HG03469 (cell line): ENCODE results near the gene SELENOO.

Source experiments
- ATAC-seq: cut with Tn5 transposase; IDR thresholded peaks from one replicate; pipeline ENCODE4 v1.9.1; 2021; ENCODE audit warnings: mild to moderate bottlenecking, moderate library complexity, moderate number of reproducible peaks; ENCODE audit not compliant: unreplicated experiment

The SELENOO gene

DNA sequence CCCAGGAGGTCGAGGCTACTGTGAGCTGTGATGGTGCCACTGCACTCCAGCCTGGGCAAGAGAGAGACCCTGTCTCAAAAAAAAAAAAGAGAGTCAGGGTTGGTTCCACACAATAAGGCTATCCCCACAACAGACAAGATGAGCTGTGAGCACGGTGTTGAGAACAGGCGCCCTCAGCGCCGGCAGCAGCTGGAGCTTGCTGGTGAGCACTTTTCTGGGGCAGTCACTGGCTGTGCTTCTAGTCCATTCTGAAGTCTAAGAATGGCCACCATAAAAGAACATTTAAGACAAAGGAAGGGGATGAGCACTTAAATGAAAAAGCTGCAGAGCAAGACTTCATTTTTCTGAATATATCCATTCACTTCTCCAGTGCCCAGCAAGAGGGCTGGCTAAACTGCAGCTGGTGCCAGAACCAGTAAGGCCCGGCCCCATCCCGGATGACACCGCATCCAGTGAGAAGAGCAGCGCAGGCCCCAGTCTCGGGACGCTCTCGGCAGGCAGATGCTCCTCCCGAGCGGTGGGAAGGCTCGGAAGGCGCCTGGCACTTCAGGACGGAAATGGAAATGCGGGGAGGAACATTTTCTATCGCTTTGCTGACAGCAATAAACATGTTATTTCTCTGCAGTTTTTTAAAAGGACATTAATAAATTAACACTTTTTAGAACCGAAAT, 31.8 kb downstream of the SELENOO start:
- no peak for ATAC-seq

DNA sequence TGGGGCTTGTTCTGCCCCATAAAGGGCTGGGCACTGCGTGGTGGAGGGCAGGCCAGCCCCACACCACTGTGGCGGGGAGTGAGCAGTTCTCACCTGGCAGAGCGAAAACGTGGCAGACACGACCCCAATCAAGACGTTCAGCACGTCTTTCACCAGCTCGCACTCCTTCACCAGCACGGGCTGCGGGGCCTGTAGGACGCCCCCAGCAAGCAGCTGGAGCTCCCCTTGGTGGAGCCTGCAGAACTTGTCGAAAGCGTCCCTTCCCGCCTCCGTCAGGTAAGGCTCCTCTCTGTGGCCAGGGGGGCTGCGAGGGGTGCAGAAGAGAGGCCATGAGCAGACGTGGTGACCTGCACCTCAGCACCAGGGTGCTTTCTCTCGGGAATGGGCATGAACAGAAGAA, 32.4 kb downstream of the SELENOO start:
- no peak for ATAC-seq

DNA sequence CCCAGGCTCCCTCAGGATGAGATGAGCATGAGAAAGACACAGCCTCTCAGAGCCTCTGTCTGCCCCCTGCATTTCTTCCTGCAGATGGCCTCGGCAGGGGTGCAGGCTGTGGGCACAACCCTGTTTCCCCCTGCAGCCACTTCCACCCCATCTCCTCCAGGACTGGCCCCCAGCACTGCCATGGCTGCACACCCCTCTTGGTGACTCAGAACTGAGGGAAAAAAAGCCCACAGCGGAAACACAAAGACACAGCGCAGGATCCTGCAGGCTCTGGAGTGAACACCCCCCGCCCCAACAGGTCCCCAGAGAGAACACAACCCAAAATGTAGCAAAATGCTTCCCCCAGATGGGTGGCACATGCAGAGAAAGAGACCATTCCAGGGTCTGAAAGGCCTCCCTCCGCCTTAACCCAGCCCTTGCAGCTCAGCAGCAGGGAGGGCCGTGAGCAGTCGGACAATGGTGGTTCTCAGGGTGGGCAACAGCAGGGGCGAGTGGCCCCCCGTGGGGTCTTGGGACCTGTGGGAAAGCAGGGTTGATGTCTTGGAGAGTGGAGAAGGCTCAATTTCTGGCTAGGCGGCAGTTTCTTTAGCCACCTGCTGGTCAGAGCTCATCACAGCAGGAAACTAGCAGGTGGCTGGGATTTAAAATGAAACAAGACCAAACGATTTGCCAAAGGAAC, 36.1 kb downstream of the SELENOO start:
- no peak for ATAC-seq

DNA sequence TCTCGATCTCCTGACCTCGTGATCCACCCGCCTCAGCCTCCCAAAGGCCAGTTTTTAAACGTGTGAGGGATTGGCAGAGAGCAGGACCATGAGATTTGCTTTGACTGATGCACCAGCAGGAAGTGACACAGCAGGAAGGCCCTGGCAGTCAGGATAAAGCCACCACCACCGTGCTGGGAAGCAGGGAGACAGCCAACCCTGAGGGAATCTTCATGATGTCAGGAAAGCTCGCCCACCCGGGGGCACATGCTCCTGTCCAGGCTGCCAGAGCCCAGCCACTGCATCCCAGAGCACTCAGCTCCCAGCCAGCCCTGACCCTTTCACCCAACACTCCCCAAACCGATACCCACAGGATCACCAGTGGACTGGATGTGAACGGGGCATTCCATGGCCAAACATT, 37.9 kb downstream of the SELENOO start:
- no peak for ATAC-seq

DNA sequence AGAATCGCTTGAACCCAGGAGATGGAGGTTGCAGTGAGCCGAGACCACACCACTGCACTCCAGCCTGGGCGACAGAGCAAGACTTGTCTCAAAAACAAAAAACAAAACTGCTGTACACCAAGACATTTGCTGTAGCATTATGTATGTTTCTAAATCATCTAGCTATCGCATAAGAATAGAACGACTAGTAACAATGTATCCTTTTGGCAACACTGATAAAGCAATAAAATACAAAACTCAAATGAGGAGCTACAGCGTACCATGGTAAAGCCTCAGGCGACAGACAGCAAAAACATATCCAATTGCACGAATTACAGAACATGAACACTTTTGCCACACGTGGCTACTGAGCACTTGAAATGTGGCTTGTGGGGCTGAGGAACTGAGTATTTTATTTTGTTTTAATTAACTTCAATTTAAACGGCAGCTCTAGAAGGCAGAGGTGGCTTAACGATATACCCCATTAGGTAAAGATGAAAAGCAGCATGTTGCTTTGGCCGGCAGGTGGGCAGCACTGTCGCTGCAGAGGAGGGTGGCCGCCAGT, 41.7 kb downstream of the SELENOO start:
- ATAC-seq = no peak

DNA sequence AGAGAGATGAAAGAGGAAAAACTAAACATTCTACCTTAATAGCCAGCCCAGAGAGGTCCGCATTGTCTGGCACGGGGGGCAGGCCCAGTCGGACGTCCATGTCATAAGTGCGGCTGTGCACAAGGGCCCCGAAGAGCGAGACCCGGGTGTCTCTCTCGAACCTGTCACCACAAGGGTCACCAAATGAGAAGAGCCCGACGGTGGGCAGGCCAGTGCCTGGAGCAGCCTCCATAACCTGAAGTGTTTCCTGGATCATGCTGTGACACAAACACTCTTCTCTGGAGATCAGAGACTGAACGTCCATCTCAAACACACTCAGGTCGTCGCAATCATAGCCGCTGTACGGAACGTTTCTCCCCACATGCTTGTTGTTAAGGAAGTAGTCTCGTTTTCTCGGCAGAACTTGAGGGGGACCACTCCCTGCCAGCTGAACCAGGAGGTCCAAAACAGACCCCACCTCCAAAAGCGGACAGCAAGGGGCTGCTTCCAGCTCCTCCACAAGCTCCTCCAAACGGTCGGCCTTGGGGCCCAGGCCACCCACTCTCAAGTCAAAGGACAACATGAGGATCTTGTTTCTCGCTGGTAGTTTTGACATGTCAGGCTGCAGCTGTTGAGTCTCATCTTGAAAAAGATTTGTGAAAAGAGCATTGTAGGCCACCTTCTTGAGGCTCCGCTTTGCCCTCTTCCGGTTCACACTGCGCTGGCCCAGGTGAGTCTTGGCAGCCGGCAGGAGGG, 43.0 kb downstream of the SELENOO start:
- ATAC-seq = no peak

DNA sequence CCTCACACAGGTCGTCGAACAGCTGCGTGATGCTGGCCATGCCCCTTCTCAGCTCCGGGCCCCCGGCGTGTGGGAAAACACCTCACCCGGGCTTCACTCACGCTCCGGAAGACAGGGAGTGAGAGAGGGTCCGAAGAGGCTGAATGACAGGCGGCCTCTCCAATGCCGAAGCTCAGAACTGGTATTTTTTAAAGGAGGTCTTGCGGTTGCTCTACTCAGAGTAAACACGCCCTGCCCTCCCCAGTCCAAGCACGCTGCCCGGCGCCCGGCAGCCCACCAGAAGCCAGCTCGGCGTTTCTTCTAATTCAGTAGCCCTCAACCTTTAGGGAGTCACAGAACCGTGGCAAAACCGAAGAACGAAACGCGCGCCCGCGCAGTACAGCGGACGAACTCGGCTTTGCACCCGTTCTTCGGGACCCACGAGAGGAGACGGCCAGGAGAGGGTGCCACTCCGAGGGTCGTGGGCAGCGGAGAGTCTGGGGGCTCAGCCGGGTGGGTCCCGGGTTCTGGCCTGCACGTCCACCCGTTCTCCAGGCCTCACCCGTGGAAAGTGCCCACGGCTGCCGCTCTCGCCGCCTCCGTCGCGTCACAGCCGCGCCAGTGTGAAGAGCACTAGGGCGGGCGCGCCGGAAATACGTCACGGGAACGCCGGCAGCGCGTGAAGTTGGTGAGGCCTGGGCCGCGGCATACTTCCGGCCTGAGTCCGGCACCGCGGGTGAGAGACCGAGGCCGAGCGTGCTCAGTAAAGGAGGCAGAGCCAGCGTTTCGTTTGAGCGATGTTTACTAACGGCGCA, 43.8 kb downstream of the SELENOO start, which contains the start of gene TUBGCP6:
Gene TUBGCP6, minus strand, starts transcription at position 604 of the 794 bp plus-strand sequence. Its CDS starts 564 bp downstream, at position 40.
- ATAC-seq = peak; percentile 56

DNA sequence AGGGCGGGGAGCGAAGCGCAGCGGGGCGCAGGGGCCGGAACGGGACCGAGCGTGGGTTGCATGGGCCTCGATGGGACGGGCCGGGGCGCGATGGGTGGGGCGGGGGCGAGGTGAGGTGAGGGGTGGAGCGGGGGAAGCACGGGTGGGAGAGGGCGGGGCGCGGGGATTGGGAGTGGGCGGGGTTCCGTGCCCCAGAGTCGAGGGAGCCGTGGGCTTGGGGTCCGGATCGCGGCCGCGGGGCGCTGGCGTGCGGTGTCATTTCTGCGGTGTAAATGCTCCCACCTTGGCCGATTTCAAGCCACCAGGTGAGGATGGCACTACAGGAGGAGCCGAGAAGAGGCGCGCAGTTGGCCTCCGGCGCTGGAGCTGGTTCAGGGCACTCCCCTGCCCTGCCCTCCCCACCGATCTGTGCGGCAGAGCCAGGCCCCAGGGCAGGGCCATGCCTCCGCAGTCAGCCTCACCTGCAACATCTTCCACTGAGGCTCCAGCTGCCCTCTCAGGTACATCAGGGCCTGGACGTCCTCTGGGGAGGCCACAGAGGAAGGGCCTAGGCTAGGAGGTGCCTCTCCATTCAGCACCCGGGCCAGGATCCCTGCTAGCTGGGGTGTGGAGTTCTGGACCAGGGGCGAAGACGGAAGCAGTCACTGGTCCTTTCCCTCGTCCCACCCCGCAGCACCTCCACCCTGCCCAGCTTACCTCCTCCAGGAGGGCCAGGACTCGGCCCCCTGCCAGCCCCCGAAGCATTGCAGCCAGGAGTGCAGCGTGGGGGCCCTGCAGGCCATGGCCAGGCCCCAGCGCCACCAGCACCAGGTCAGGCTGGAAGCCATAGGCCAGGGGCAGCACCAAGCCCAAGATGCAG, 44.6 kb downstream of the SELENOO start:
- ATAC-seq = no peak

DNA sequence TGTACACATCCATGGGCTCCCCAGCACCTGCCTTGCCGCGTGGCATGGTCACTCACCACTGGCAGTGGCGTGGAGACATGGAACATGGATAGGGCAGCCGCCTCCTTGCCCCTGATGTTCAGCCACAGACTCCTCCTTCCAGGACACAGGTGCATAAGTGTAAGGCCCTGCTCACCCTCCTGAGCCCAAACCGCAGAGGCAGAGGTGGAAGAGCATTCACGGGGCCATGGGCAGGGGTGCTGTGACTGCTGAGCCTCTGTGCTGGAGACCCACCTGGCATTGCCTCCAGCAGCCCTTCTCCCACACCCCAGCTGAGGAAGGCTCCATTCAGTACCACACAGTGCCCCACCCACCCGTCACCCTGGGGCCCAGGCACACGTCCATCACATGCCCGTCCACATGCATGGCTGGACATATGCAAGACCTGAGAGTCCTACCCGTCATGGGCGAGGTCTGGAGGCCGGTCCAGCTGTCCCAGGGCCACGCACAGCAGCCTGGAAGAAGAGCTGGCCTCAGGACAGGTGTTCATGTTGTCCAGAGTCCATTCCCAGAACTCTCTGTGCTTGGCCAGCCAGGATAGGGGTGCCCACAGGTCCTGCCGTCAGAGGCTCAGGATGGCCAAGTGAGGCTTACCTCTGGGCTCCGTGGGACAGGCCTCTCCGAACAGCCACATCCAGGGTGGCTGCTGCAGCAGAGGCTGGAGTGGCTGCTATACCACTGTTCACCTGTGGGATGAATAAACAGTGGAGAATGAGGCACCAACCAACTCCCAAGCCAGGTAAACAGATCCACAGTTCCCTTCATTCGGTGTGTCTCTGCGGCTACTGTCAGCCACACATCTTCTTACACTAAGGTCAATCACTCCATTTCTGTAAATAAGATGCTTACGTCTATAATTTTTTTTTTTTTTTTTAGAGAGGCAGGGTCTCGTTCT, 45.7 kb downstream of the SELENOO start:
- ATAC-seq = no peak

DNA sequence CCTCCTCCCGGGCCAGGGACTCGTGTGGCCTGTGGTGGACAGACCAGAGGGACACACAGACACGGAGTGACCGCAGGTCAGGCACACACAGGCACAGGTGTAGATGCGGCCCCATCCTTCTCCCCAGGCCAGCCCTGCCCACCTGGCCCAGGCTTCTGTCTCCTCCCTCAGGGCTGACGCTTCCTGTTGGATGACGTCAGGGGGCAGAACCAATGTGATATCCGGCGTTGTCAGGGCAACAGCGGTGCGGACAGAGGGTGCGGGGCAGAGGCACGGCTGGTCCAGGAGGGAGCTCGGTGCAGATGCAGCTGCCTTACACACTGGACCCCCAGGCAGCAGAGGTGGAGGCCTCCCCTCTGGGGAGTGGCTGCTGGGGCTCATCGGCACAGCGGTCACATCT, 46.9 kb downstream of the SELENOO start:
- ATAC-seq = no peak

DNA sequence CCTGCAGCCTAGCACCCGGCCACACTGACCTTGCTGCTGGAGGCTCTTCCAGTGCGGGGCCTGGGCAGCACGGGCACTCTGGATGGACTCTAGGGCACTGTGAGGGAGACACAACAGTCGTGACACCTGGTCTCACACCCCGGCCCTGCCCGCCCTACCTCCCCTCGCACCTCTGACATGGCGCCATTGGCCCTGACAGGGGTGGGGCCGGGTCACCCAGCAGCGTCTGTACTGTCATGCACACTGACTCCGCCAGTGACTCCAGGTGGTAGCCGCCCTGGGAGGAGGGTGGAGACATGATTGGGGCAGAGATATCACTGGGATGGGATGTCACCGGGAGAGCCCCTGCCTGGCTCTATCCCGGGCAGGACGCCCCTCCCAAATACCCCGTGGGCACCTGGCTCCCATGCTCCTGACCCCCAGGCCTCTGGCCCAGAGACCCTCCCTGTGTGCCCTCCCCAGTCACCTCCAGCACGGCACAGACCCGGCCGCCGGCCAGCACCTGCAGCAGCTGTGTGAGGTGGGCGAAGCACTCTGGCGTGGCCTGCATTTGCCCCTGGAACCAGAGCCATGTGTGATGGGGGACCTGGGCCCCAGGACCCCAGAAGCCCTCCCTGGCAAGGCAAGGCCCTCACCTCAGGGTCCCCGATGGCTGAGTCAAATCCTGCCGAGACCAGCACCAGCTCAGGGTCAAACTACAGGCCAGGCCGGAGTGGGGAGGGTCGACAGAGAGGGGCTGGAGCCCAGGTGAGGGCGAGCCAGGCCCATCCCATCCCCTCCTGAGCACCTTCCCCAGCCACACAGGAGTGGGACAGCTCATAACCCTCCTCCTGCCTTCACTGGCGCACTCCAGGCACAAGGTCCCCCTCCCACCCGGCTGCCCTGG, 47.6 kb downstream of the SELENOO start:
- no peak for ATAC-seq

DNA sequence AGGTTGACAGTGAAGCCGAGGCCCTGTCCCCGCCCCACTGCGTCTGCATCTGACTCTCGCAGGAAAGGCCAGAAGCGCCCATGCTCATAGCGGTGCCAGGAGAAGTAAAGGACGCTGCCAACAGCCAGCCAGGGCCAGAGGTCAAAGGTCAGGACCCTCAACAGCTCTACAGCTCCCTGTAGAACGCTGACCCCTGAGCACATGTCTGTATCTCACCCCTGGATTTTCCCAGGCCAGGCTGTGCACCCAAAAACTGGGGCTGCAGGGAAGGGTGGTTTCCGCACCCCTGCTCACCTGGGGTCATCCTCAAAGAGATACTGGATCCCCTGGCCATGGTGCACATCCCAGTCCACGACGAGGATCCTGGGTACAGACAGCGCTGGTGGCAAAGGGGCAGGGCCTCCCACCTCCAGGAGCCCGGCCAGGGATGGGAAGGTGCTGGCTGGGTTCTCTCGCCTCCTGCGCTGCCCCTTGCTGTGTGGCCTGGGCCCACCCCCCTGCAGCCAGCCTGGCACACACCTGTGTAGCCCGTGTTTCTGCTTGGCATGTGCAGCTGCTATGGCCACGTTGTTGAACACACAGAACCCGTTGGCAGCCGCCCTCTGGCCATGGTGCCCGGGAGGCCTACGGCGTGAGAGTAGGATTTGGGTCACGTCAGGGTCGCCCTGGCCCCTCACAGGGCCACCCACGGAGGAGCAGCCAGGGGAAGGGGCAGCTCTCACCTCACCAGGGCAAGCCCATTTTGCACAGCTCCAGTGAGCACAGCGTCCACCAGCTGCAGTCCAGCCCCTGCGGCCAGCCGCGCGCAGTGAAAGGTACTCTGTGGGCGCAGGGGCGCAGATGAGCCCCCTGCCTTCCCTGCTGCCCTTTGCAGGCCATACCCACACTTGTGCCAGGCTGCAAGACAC, 48.8 kb downstream of the SELENOO start:
- no peak for ATAC-seq

DNA sequence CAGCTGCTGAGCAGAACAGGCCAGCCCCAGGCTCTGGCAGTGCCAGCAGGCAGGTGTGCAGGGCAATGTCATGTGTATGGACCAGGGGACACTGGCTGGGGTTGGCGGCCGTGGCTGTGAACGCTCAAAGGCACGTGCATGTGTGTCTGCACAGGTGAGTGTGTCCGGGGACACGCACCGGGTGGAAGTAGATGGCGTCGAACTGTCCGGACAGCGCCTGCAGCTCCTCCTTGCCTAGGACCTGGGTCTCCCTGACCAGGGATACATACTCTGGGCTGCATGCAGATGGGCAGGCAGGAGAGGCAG, 49.4 kb downstream of the SELENOO start:
- ATAC-seq = no peak

DNA sequence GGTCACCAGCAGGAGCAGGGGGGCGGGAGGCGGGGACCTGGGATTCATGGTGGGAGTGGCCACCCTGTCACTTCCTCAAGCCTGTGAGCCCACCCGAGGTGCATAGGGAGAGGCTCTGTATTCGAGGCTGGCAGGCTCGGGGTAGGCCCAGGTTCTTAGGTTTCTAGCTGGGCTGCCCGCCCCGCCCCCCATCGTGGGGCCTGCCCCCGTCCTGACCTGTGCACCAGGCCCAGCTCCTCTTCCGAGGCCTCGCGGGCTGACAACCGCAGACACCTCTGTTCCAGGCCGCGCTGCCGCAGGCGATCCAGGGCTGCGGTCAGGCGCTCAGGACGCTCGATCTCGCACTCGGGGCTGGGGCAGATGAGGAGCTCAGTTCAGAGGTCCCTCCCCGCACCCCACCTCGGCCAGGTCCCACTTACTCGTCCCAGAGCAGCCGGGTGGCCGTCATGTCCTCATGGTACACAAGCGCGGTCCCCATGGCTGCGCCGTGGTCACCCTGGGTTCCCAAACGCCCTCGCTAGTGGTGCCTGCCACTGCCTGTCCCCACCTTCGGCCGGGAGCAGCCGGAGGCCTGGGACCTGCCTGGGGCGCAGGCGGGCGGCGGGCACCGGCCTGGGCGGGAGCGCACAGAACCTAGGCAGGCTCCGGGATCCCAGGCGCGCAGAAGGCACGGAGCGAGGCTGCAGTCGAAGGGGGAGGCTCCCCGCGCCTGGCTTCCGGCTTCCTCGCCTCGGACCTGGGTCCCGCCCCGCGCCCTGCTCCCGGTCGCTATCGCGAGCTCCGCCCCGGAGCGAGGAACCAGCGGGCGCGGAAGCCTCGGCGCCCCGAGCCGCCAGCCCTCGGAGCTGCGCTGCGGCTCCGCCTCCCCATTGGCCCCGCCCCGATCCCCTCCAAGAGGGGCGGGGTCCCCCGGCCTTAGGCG, 50.0 kb downstream of the SELENOO start, which contains the start of gene HDAC10:
Gene HDAC10, minus strand, starts transcription at position 711 of the 922 bp plus-strand sequence. Its CDS starts 233 bp downstream, at position 478.
- no peak for ATAC-seq

DNA sequence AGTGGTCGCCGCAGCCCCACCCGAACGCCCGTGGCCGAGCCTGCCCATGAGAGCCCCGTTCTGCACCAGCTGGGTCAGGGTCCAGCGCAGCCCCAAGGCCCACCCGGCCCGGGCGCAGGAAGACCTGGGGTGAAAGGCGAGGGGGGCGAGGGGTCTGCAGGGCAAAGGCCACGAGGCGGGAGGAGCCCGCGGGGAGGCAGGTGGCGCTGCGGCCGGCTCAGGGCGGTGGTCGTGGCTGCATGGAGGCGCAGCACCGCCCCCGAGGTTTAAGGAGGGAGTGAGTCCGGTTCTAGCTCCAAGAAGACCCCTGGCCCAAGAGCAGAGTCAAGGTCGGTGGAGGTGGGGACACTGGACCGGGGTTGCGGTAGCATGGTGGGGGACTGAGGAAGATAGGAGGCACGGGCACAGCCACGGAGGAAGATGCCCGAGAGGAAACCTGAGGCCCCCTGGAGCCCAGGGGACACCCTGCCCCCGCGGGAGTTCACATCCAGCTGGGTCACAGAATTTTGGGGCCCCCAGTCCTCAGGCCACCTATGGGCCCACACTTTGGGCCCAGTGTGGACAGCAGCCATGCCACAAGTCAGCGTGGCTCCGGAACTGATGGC, 50.8 kb downstream of the SELENOO start:
- ATAC-seq = no peak
